Neural cell (in vitro differentiated cells): Measurements from ENCODE around the gene SMAGP. TPM values are rescaled to one million over a fixed set of nuclear protein-coding genes. Genes with fewer than 3 reads are reported as not detected.
A peak's percentile ranks its signal among the peaks of the same experiment; 100 is the strongest.

Experiments
- H2AFZ ChIP-seq: fragments of 200-600, 300-800 bp; sonication (generic), shearing (Covaris generic); 2 replicates; pipeline ENCODE4 v1.6.0; 2014; ENCODE audit warnings: low read depth, mild to moderate bottlenecking, antibody characterized with exemption, low read length, moderate library complexity
- H3F3A ChIP-seq: fragments of 200-600 bp; shearing (Covaris generic); 2 replicates; pipeline ENCODE4 v1.6.1; 2016; ENCODE audit warnings: mild to moderate bottlenecking, moderate library complexity, mixed read lengths, antibody characterized with exemption, low read length; ENCODE audit not compliant: insufficient read depth, poor library complexity, severe bottlenecking
- H3K27ac ChIP-seq: fragments of 200-600, 300-800 bp; sonication (generic), shearing (Covaris generic); 2 replicates; pipeline ENCODE4 v1.5.1; 2014; ENCODE audit warnings: mild to moderate bottlenecking, low read length, moderate library complexity
- H3K27me3 ChIP-seq: fragments of 300-800, 200-600 bp; sonication (generic), shearing (Covaris generic); 2 replicates; pipeline ENCODE4 v1.6.0; 2014; ENCODE audit warnings: mild to moderate bottlenecking, low read depth, low read length, moderate library complexity; ENCODE audit not compliant: insufficient read depth
- H3K36me3 ChIP-seq: fragments of 300-800, 200-600 bp; sonication (generic), shearing (Covaris generic); 2 replicates; pipeline ENCODE4 v1.5.1; 2014; ENCODE audit warnings: mild to moderate bottlenecking, antibody characterized with exemption, low read length, moderate library complexity; ENCODE audit not compliant: insufficient read depth
- H3K4me2 ChIP-seq: fragments of 300-800, 200-600 bp; sonication (generic), shearing (Covaris generic); 2 replicates; pipeline ENCODE4 v1.6.0; 2014; ENCODE audit warnings: mild to moderate bottlenecking, low read length
- H3K4me3 ChIP-seq: fragments of 300-800, 200-600 bp; sonication (generic), shearing (Covaris generic); 2 replicates; pipeline ENCODE4 v1.5.1; 2014; ENCODE audit warnings: mild to moderate bottlenecking, low read length, moderate library complexity
- H3K79me2 ChIP-seq: fragments of 200-600 bp; shearing (Covaris generic); replicated peaks from 2 replicates; pipeline ENCODE4 v1.6.0; 2014; ENCODE audit warnings: mild to moderate bottlenecking, low read length, moderate library complexity; ENCODE audit not compliant: insufficient read depth
- H3K9ac ChIP-seq: fragments of 300-800, 200-600 bp; sonication (generic), shearing (Covaris generic); 2 replicates; pipeline ENCODE4 v1.6.1; 2016; ENCODE audit warnings: mild to moderate bottlenecking, low read length, mixed read lengths
- H3K9me2 ChIP-seq: fragments of 200-600 bp; shearing (Covaris generic); 2 replicates; pipeline ENCODE4 v1.6.1; 2016; ENCODE audit warnings: mild to moderate bottlenecking, low read length, mixed read lengths; ENCODE audit not compliant: insufficient read depth
- H3K9me3 ChIP-seq: fragments of 200-600, 300-800 bp; sonication (generic), shearing (Covaris generic); 2 replicates; pipeline ENCODE4 v1.6.1; 2016; ENCODE audit warnings: mild to moderate bottlenecking, mixed run types, low read length, moderate library complexity, mixed read lengths
- H4K20me1 ChIP-seq: fragments of 200-600 bp; shearing (Covaris generic); 2 replicates; pipeline ENCODE4 v1.6.1; 2016; ENCODE audit warnings: mild to moderate bottlenecking, mixed run types; ENCODE audit not compliant: insufficient read depth
- CTCF ChIP-seq: fragments of 450-650 bp; IDR thresholded peaks from 2 replicates; pipeline ENCODE4 v1.5.1; 2014; ENCODE audit warnings: antibody characterized with exemption, mild to moderate bottlenecking, moderate library complexity; ENCODE audit not compliant: poor library complexity, severe bottlenecking
- EP300 ChIP-seq: fragments of 450-650 bp; conservative IDR thresholded peaks from 2 replicates; pipeline ENCODE4 v1.6.1; 2014; ENCODE audit warnings: antibody characterized with exemption, mild to moderate bottlenecking, moderate library complexity; ENCODE audit not compliant: poor library complexity, severe bottlenecking
- EZH2 ChIP-seq: fragments of 200-600, 300-800 bp; shearing (Covaris generic), sonication (generic); IDR thresholded peaks from 2 replicates; pipeline ENCODE4 v1.6.1; 2014; ENCODE audit warnings: antibody characterized with exemption, low read length, borderline replicate concordance, mild to moderate bottlenecking; ENCODE audit not compliant: insufficient read depth, poor library complexity, severe bottlenecking
- MXI1 ChIP-seq: fragments of 450-650 bp; conservative IDR thresholded peaks from 2 replicates; pipeline ENCODE4 v1.6.1; 2014; ENCODE audit warnings: antibody characterized with exemption, mild to moderate bottlenecking; ENCODE audit not compliant: poor library complexity, severe bottlenecking
- POLR2AphosphoS5 ChIP-seq: IDR thresholded peaks from 2 replicates; pipeline ENCODE4 v1.6.1; 2012
- RAD21 ChIP-seq: fragments of 450-650 bp; conservative IDR thresholded peaks from 2 replicates; pipeline ENCODE4 v1.6.1; 2014; ENCODE audit warnings: antibody characterized with exemption, mild to moderate bottlenecking, moderate library complexity
- REST ChIP-seq: IDR thresholded peaks from 2 replicates; pipeline ENCODE4 v1.6.1; 2012; ENCODE audit warnings: borderline replicate concordance
- polyA plus RNA-seq: library from polyadenylated mRNA; depleted of rRNA; stranded (reverse); fragments of >200 nt; gene quantifications from 2 replicates; pipeline ENCODE4 v1.2.3, GENCODE V29; 2014

The SMAGP gene
- polyA plus RNA-seq, 1 donor from 2014 or later: not detected

GRCh38 chr12:51217968-51218606 lies 52.1 kb downstream of the SMAGP start, which contains the start of gene POU6F1:
POU6F1 (minus strand) TSS chr12:51218062; CDS start chr12:51206836, 11,226 bp downstream.
- Histone ChIP-seq H3F3A (no peaks in the 10 kb centered on the region), H3K9ac (peak within 1 kb of the TSS; percentile 88), H4K20me1 (no peaks in the 10 kb centered on the region), H3K9me3 (no peaks in the 10 kb centered on the region), H3K4me2 (peak within 1 kb of the TSS; percentile 90), H3K36me3 (no peaks in the 10 kb centered on the region), H3K27me3 (no peaks in the 10 kb centered on the region), H3K4me3 (peak within 1 kb of the TSS; percentile 86), H3K79me2 (peaks cover 19% of the 10 kb centered on the region), H3K9me2 (no peaks in the 10 kb centered on the region), H3K27ac (peak within 1 kb of the TSS; percentile 68), H2AFZ (peak within 1 kb of the TSS; percentile 83)
- no peak for TF ChIP-seq REST
- peak; percentile 57 for TF ChIP-seq CTCF
- TF ChIP-seq MXI1: no peak

GRCh38 chr12:51217133-51217967 lies 52.9 kb downstream of the SMAGP start:
- Histone ChIP-seq H3K36me3 (no peaks in the 10 kb centered on the region), H3K27ac (peak overlapping the region; percentile 68), H3K9me2 (no peaks in the 10 kb centered on the region), H3K79me2 (peaks cover 19% of the 10 kb centered on the region), H2AFZ (peak overlapping the region; percentile 10), H4K20me1 (no peaks in the 10 kb centered on the region), H3K9me3 (no peaks in the 10 kb centered on the region), H3K27me3 (no peaks in the 10 kb centered on the region), H3F3A (no peaks in the 10 kb centered on the region), H3K4me3 (peak overlapping the region; percentile 86), H3K9ac (peak overlapping the region; percentile 88), H3K4me2 (peak overlapping the region; percentile 90)
- no peak for TF ChIP-seq EP300
- TF ChIP-seq POLR2AphosphoS5: peak; percentile 10
- peak; percentile 26 for TF ChIP-seq REST
- peak; percentile 42 for TF ChIP-seq CTCF
- no peak for TF ChIP-seq RAD21
- no peak for TF ChIP-seq EZH2
